RCC 7860 (cell line): ENCODE results near the gene CELF1.

ENCODE experiments used
- DNase-seq: peaks from one replicate; pipeline ENCODE4 v3.0.0-alpha.2; 2015; ENCODE audit warnings: low spot score
- FAIRE-seq: peaks from 2 replicates; lab custom pipeline; 2012; peaks lifted over from hg19 to GRCh38; lab: Jason Lieb, UNC

CELF1 gene

DNA sequence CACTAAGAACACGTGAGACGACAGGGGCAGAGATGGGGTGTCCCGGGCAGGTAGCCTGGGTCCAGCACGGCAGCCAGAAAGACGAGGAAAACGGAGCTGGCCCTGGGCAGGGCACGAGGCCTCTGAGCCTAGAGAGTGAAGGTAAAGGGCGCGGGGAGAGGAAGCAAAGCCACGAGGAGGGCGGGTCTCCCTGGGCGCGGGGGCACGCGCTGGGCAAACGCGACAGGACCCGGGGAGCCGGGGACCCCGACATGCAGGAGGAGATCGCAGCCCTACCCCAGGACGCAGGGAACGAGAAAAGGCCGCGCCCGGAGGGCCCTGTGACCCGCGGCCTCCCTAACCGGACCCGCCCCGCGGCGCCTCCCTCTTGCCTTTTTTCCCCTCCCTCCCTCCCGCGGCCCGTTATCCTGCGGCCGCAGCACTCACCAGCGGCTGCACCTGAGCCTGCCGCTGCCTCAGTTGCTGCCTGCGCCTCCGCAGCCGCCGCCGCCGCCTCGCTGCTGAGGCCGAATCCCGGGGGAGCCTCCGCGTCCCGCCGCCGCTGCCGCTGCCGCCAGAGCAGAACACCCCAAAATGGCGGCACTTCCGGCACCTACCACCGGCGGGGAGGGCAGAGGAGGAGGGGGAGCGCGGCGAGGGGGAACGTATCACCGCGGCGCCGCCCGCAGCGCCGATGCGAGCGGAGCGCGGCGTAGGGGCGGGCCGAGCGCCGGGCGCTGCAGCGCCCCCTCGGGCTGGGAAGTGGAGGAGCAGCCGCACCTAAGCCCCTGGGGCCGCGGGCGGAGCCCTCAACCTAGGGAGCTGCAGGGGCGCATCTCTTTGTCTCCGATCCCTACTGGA lies at the start of gene CELF1:
TSS of gene CELF1 (minus strand) at position 567 of the 840 bp plus-strand sequence. CDS start 53,609 bp downstream, outside the sequence.
- FAIRE-seq: no peak
- peak; percentile 64 for DNase-seq

DNA sequence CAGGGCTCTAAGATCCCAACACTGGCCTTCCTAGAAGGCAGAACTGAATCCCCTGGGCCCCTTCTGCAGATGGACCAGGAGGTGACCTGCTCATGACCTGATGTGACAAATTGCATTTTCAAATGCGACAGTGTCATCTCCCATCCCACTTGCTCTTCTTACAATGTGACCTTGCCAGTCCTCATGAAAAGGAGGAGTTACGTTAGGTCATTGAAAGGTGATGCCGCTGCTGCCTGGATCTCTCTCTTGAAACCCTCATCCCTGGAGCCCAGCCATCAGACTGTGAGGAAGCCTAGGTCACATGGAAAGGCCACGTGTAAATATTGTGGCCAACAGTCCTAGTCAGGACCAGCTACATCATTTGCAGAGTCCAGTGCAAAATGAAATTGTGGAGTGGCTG lies 47.0 kb upstream of the CELF1 start:
- no peak for DNase-seq

DNA sequence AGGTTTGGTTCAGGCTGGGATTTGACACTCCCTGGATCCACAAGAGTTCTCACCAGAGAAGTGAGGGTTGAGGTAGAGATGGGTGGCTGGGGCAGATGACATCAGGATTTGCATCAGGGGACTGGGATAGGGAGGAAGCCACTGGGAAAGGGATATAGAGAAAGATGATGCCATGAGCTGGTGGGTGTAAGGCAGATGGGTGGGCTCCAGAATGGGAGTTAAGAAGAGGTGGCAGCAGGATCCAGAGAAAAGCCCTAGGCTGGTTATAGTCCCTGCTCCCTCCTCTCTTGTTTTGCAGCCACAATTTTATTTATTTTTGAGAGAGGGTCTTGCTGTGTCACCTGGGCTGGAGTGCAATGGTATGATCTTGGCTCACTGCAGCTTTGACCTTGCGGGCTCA lies 43.0 kb upstream of the CELF1 start:
- DNase-seq (no peak), FAIRE-seq (no peak)

More for the DNA sequence above, 47.0 kb upstream of the CELF1 start:
- FAIRE-seq: no peak

DNA sequence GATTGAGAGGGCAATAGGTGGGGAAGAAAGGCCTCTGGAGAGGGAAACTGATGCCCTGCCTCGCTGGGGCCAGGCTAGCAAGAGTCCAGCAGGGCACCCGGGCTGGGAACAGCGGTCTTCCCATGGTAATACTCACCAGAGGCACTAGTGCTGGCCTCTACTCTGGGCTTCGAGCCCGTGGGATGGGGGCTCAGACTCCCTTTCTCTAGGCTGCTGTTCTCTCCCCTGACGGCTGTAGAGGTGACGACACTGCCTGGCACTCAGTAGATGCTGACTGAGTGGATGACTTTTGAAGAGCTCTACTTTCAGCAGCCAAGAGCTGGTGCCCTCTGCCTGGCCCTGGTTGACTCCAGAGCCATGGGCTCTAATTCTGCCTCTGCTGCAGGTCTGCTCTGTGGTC lies 42.1 kb upstream of the CELF1 start:
- no peak for DNase-seq
- FAIRE-seq: no peak

DNA sequence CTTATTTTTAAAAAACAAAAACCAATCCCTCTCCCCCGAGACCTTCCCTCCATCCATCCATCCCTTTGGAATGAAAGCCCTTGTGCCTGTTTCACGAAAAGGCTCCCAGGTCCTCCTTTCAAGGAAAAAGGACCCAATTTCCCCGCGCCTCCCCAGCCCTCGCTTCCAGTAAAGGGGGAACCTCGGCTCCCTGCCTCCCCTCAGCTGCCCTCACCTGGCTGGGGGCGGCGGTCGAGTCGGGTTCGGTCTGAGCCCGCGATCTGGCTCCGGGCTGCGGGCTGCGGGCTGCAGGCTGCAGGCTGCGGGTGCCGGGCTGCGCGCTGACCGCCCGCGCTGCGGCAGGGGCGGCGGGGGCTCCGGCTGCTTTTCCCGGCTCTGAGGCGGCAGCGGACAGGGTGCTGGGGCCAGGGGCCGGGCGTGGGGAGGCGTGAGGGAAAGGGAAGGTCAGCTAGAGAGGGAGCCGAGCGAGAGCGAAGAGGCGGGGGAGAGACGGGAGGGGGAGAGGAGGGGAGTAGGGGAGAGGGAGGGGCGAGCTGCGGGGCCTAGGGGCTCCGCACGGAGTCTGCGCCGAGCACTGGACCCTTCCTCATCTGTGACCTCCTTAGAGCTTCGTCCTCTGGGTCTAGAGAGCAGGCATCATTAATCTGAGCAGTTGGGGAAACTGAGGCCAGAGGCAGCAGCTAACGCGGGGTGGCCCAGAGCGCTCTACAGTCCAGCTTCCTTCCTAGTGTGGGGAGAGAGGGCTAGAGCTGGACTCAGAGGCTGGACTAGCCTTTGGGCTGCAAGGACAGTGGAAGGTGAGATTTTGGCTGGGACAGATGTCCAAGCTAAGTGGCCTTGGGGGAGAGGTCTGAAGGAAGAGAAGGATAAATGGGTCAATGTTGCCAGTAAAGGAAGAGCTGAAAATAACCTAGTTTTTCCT lies 41.3 kb upstream of the CELF1 start, which contains the start of gene C1QTNF4:
TSS of gene C1QTNF4 (minus strand) at position 478 of the 922 bp plus-strand sequence. CDS start 3,601 bp downstream, outside the sequence.
- no peak for DNase-seq
- FAIRE-seq: no peak

DNA sequence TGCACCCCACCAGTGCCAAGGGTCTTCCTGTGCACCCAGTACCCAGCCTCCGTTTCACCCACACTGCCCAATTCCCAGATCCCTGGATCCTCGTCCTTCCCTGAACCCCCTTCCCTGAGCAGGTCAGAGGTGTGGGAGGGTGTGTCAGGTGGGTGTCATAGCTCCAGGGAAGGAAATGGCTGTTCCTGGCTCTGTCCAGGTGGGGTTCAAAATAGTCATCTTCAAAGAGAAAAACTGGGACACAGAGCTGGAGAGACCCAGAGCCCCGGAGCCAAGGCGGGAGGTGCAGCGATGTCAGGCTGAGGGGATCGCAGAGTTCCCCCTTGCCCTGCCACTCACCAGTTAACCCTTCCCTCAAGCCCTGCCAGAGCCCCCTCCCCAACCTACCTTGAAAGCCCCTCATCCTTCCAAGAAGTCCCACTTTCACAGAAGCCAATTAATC lies 40.6 kb upstream of the CELF1 start:
- FAIRE-seq (no peak), DNase-seq (no peak)

GRCh38 chr11:47592970-47593369 lies 40.0 kb upstream of the CELF1 start:
- no peak for FAIRE-seq

DNA sequence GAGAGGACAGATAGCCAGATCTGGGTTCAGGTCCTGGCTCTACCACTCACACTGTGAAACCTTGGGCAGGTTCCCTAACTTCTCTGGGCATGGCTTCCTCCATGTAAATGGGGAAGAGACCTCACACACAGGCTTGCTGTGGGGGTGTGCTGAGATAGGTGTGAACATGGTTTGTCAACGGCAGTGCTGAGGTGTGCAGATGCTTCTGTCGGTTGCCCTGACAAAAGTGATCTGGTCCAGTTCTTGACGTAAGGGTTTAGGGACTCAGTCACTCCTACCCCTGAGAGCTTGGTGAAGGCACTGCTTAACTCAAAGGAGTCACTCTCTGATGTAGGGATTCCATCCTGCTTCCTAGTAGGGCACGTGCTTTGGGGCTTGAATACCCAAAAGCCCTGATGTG lies 39.3 kb upstream of the CELF1 start:
- FAIRE-seq: no peak

More at GRCh38 chr11:47592970-47593369, 40.0 kb upstream of the CELF1 start:
- no peak for DNase-seq

DNA sequence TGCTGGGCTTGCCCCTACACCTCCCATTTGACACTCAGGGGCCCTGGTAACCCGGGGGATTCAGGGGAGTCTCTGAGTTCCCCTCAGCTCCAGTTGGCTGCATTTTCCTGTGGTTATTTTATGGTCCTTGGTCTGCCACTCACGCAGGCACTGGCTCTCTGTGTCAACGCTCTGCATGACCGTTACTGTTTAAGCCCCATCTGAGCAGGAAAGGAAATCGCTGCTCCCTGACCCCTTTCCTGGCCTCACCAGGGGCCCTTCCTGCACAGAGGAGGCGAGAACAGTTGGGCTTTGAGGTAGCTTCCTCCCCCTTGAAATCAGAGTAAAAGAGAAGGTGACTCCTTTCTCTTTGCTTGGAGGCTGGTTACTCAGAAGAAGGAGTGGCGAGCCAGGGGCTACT lies 38.8 kb upstream of the CELF1 start:
- DNase-seq: no peak
- no peak for FAIRE-seq

More for the DNA sequence above, 39.3 kb upstream of the CELF1 start:
- no peak for DNase-seq

GRCh38 chr11:47589977-47590861 lies 37.3 kb upstream of the CELF1 start:
- no peak for DNase-seq
- FAIRE-seq: no peak

DNA sequence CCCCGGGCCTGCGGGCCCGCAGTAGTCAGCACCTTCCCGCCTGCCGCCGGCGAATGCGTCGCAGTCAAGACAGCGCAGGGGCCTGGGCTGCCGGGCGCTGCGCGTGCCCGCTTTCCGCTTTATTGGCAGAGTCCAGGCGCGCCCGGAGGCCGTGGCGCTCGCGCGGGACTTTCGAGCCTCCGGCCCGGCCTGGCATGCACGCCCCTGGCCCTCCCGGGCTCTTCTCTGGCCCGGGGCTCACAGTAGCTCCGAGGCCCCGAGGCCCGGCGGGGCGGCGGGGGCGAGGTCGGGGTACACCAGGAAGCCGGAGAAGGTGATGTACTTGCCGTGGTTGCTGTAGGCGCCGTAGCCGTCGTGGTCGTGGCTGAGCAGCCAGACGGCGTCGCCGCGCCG lies 36.6 kb upstream of the CELF1 start:
- no peak for DNase-seq
- FAIRE-seq: no peak

DNA sequence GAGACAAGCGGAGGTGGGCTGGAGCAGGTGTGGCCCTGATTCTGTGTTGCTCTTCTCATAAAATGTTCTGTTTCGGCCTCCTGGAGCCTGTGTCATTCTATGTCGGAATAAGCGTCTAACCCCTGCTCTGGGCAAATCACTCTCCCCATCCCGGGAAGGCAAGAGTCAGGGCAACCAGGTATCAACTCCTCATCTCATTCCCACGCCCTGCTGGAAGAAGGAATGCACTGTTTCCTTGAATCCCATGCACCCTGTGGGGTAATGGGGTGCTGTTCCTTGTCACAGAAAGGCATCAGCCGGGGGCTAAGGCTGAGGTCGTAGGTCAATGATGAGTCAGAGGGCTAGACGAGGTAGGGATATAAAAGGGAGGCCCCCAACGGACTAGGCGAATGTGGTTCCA lies 36.2 kb upstream of the CELF1 start:
- no peak for FAIRE-seq
- no peak for DNase-seq

GRCh38 chr11:47587723-47588326 lies 34.9 kb upstream of the CELF1 start:
- no peak for DNase-seq
- FAIRE-seq: no peak

DNA sequence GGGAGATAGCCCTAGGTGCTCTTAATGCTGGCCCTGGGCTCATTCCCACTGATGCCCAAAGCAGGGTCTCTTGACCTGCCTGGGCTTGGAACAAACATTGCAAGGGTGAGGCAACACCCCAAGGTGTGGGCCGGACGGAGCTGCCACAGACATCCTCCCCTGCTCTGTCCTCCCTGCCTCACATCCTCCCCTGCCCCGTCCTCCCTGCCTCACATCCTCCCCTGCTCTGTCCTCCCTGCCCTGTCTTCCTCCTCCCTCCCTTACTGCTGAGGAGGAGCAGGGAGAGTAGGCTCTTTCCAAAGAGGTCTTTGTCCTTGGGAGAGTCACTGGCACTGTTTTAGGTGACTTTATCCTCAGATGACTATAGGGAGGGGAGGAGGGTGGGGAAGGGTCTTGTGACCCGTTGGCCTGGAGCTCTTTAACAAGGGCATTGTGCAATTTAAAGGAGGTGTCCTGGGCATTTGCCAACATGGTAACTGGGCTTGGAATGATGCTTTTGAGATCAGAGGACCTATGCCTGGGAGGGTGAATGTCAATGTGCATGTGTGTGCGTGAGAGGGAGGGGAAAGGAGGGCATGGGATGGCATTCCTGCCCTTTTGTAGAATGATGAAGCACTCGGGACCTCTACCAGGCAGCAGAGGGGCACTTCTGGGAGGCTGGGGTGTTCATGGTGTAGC lies 34.2 kb upstream of the CELF1 start:
- FAIRE-seq (no peak), DNase-seq (no peak)

DNA sequence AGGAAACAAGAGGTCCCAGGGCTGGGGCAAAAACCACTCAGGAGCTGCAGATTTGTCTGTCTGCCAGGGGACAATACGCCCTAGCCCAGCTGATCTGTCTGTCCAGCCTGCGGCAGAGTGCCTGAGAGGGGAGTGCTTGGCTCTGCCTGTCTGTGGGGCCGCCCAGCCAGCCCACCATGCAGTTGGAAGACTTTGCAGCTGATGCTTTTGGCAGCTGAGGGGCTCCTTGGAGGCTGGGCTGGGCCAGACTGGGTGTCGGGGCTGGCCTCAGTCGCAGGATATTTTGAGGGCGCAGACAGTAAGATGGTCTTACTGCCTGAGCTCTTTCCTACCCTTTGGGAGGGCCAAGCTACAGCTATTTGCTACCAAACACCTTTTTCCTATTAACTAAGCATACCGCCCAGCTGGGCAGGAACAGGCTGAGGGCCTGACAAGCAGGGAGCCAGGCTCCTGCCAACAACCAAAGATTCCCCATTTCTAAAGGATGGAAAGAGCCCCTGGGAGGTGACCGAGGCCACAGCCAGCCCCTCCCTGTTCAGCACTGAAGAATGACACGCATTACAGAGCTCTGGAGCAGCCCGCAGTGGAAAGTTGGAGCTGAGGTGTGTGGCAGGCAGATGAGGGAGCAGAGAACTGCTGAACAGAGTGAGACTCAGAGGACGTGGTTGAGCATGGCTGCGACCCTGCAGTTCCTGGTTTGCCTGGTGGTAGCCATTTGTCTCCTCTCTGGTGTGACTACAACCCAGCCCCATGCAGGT lies 33.3 kb upstream of the CELF1 start, which contains the start of gene FAM180B:
TSS of gene FAM180B (plus strand) at position 581 of the 758 bp plus-strand sequence. CDS start at position 672, 91 bp downstream.
- FAIRE-seq: no peak
- DNase-seq: no peak

DNA sequence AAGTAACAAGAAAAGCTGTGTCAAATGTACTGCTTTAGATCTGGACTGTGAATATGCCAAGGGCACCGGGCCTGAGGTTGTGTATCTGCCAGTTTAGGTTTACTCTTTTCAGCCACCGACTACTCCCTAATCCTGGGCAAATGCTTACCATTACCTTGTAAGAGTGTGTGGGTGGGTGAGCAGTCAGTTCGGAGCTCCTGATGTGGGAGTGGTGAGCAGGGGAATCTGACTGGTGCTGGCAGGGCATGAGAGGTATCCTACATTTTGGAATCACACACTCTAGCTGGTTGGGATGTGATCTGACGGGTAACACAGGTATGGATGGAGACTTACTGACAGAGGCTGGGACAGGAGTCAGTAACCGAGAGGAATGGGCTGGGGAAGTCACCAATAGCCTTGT lies 30.9 kb upstream of the CELF1 start:
- FAIRE-seq (no peak), DNase-seq (no peak)

DNA sequence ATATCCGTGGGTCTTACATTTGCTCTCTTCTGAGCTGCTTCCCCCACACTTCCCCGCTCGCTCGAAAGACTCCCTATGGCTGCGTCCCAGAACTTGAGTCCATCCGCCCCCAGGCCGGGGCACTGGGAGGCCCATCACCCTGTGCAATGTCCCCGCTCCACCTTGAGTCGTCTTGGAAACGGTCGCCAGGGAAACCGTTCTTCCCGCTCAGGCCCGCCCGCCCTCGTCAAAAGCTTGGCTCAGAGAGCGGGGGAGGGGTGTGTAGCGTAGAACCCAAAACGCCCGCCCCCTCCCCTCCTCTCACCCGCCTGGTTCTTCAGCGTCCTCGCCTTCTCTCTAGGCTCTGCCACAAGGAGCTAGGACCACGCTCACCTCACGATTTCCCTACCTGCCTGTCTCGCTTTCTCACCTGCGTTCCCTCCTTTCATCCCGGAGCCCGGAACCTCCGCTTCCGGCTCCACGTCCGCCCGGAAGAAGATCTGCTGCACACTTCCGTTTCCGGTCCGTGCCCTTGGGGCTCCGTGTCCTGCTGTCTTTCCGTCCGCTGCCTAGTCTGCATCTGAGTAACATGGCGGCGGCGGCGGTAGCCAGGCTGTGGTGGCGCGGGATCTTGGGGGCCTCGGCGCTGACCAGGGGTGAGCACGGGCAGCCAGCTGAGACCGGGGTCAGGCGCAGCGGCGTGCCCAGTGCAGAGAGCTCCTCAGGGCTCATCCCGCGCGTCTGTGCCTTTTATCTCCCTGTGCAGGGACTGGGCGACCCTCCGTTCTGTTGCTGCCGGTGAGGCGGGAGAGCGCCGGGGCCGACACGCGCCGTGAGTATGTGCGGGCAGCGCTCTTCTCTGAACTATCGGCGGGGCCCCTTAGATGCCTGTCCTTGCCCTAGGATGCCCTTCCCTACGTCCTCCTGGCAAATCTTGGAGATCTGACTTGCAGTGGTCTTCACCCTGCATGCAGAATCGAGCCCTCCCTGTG lies 25.9 kb upstream of the CELF1 start, which contains the start of the genes KBTBD4 and NDUFS3:
TSS of gene KBTBD4 (minus strand) at position 447 of the 971 bp plus-strand sequence. CDS start at position 428, 19 bp downstream.
TSS of gene NDUFS3 (plus strand) at position 551 of the 971 bp plus-strand sequence. CDS start at position 569, 18 bp downstream.
- FAIRE-seq: no peak
- peak; percentile 70 for DNase-seq
